HG03354 (cell line): ENCODE data around the gene CRY2.
"Not testable (repeated sequence)": the region's sequence is repeated elsewhere in the genome, so short reads cannot be mapped to it uniquely, and the experiment has no call there.

Source experiments
- ATAC-seq: cut with Tn5 transposase; IDR thresholded peaks from one replicate; pipeline ENCODE4 v1.9.1; 2021; ENCODE audit warnings: mild to moderate bottlenecking; ENCODE audit not compliant: unreplicated experiment, poor library complexity, severe bottlenecking

CRY2 gene

GRCh38 chr11:45811109-45811435 lies 36.2 kb upstream of the CRY2 start:
- no peak for ATAC-seq

DNA sequence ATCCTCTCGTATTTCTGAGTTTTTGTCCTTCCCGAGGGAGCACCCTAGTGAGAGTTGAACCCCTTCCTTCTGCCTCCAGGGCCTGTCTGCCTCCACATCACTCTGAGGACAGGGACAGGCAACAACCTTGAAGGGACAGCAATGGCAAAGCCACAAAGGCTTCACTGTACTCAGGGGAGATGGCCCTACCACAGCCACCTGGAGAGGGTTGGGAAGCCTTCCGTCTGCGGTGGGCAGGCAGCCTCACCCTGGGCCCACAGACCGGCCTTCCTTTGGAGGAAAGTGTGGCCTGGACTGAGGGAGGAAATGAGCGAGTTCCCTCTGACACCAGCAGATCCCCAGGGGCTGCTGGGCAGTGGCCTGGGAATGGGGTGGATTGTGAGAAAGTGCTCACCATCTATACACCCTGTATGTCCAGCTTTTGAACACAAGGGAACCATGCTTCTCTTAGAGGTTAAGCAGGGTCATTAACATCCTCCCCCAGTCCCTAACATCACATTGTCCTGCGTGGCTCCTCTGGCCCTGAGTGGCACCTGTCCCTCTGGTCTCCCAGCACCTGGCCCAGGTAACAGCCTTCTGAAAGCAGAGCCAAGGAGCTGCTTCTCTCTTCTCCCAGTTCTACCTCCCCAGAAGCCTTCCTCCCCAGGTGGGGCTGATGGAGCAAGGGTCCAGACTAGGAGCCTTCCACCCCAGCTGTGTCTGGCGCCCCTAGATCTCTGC lies 35.5 kb upstream of the CRY2 start:
- ATAC-seq, result no peak

- ATAC-seq, result no peak
These were observed 34.4 kb upstream of the CRY2 start for GRCh38 chr11:45812581-45813548.

GRCh38 chr11:45815747-45816146 lies 31.5 kb upstream of the CRY2 start:
- no peak for ATAC-seq

- ATAC-seq, result peak; percentile 18
These were observed 30.7 kb upstream of the CRY2 start for GRCh38 chr11:45816614-45817013.

DNA sequence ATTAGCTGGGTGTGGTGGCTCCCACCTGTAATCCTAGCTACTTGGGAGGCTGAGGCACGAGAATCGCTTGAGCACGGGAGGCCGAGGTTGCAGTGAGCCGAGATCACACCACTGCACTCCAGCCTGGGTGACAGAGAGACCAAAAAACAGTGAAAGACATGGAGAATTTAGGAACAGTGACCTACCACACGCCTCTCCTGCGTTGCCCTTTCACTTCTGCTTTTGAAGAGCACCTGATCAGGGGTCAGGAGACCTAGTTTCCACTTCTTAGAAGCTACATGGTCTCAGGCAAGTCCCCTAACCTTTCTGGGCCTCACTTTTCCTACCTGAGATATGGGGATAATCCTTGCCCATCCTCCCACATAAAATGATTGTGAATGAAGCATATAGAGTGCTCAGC lies 30.1 kb upstream of the CRY2 start:
- peak; percentile 79 for ATAC-seq

GRCh38 chr11:45818961-45819605 lies 28.2 kb upstream of the CRY2 start:
- no peak for ATAC-seq

DNA sequence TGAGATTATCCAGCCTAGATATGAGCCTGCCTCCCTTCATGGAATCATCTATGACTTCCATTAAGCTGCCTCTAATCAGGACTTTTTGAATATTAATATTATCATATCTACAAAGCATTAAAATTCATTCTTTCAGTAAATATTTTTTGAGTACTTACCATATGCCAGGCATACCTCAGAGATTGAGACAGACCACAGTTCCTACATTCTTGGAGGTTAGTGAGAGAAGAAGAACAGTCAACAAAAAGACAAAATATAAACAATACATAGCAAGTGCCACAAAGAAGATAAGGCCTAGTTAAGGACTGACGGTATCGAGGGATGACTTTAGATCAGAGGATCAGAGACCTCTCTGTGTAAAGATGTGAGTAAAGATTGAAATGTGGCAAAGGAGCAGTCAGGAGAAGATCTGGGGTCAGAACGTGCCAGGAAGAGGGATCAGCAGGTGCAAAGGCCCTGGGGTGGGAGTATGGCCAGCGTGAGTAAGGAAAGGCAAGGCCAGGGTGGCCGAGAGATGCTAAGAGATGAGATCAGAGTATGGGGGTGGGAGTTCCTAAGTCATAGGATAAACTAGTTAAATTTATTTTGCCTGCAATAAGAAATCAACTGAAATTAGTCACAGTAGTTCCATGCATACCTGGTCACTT lies 26.9 kb upstream of the CRY2 start:
- ATAC-seq, result no peak

DNA sequence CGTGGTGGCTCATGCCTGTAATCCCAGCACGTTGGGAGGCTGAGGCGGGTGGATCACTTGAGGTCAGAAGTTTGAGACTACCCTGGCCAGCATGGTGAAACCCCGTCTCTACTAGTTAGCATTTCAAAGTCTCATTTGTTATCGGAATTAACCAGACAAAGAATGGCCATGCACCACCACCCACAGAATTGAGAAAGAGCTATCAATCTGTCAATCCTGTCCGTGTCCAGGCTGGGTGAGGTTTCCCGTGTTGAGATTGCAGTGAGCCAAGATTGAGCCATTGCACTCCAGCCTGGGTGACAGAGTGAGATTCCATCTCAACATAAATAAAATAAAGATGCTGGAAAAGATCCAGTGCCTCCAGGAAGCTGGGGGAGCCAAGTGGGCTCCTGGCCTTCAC lies 20.8 kb upstream of the CRY2 start:
- ATAC-seq, result not testable (repeated sequence)

GRCh38 chr11:45827123-45827522 lies 20.2 kb upstream of the CRY2 start:
- ATAC-seq, result no peak

DNA sequence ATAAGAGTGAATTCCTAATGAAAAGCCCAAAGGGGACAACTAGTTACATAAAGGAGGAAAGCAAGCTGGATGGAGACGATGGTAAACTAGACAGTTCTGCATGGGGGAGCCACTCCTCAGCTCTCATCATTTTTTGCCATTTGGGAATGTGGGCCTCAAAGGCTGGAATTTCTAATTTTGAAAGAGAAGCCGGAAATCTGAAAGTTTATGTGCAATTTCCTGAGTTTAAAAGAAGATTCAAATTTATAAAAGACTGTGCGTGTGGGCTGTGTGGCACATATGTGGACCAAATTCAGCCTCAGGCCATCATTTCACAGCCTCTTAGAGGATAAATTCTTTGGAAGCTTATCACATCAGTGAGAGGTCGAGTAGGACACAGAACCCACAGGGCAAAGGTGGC lies 18.3 kb upstream of the CRY2 start:
- no peak for ATAC-seq

DNA sequence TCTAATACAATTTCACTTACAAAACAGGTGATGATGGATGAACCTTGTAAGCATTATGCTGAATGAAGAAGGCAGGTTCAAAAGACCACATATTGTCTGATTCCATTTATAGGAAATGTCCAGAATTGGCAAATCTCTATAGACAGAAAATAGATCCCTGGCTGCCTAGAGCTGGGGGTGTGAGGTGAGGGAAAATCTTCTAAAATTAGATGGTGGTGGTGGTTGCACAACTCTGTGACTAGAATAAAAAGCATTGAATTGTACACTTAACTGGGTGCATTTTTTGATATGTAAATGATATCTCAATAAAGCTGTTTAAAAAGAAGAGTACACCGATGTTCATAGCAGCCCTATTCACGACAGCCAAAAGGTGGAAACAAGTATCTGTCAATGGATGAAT lies 16.7 kb upstream of the CRY2 start:
- no peak for ATAC-seq

- ATAC-seq, result no peak
These were observed 14.3 kb upstream of the CRY2 start for GRCh38 chr11:45832811-45833441.

GRCh38 chr11:45833761-45834160 lies 13.5 kb upstream of the CRY2 start:
- no peak for ATAC-seq

- ATAC-seq, result no peak
These were observed 12.9 kb upstream of the CRY2 start for GRCh38 chr11:45834298-45834756.

- no peak for ATAC-seq
These were observed 8.1 kb upstream of the CRY2 start for GRCh38 chr11:45839204-45839603.

DNA sequence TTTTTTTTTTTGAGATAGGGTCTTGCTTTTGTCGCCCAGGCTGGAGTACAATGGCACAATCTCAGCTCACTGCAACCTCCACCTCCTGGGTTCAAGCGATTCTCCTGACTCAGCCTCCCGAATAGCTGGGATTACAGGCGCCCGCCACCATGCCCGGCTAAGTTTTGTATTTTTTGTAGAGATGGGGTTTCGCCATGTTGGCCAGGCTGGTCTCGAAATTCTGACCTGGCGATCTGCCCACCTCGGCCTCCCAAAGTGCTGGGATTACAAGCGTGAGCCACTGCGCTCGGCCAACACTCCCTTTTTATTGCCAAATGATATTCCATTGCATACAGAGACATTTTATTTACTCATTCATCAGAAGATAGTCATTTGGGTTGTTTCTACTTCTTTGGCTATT lies 7.0 kb upstream of the CRY2 start:
- not testable (repeated sequence) for ATAC-seq

GRCh38 chr11:45843158-45843924 lies 3.9 kb upstream of the CRY2 start:
- ATAC-seq, result peak; percentile 38
